Neural cell (in vitro differentiated cells): ENCODE measurements around the gene PCLAF. TPM values are rescaled to one million over a fixed set of nuclear protein-coding genes. Genes with fewer than 3 reads are reported as not detected.

Source experiments
- H2AFZ ChIP-seq: fragments of 200-600, 300-800 bp; sonication (generic), shearing (Covaris generic); 2 replicates; pipeline ENCODE4 v1.6.0; 2014; ENCODE audit warnings: low read depth, mild to moderate bottlenecking, antibody characterized with exemption, low read length, moderate library complexity
- H3F3A ChIP-seq: fragments of 200-600 bp; shearing (Covaris generic); 2 replicates; pipeline ENCODE4 v1.6.1; 2016; ENCODE audit warnings: mild to moderate bottlenecking, moderate library complexity, mixed read lengths, antibody characterized with exemption, low read length; ENCODE audit not compliant: insufficient read depth, poor library complexity, severe bottlenecking
- H3K27ac ChIP-seq: fragments of 200-600, 300-800 bp; sonication (generic), shearing (Covaris generic); 2 replicates; pipeline ENCODE4 v1.5.1; 2014; ENCODE audit warnings: mild to moderate bottlenecking, low read length, moderate library complexity
- H3K27me3 ChIP-seq: fragments of 300-800, 200-600 bp; sonication (generic), shearing (Covaris generic); 2 replicates; pipeline ENCODE4 v1.6.0; 2014; ENCODE audit warnings: mild to moderate bottlenecking, low read depth, low read length, moderate library complexity; ENCODE audit not compliant: insufficient read depth
- H3K36me3 ChIP-seq: fragments of 300-800, 200-600 bp; sonication (generic), shearing (Covaris generic); 2 replicates; pipeline ENCODE4 v1.5.1; 2014; ENCODE audit warnings: mild to moderate bottlenecking, antibody characterized with exemption, low read length, moderate library complexity; ENCODE audit not compliant: insufficient read depth
- H3K4me2 ChIP-seq: fragments of 300-800, 200-600 bp; sonication (generic), shearing (Covaris generic); 2 replicates; pipeline ENCODE4 v1.6.0; 2014; ENCODE audit warnings: mild to moderate bottlenecking, low read length
- H3K4me3 ChIP-seq: fragments of 300-800, 200-600 bp; sonication (generic), shearing (Covaris generic); 2 replicates; pipeline ENCODE4 v1.5.1; 2014; ENCODE audit warnings: mild to moderate bottlenecking, low read length, moderate library complexity
- H3K79me2 ChIP-seq: fragments of 200-600 bp; shearing (Covaris generic); replicated peaks from 2 replicates; pipeline ENCODE4 v1.6.0; 2014; ENCODE audit warnings: mild to moderate bottlenecking, low read length, moderate library complexity; ENCODE audit not compliant: insufficient read depth
- H3K9ac ChIP-seq: fragments of 300-800, 200-600 bp; sonication (generic), shearing (Covaris generic); 2 replicates; pipeline ENCODE4 v1.6.1; 2016; ENCODE audit warnings: mild to moderate bottlenecking, low read length, mixed read lengths
- H3K9me2 ChIP-seq: fragments of 200-600 bp; shearing (Covaris generic); 2 replicates; pipeline ENCODE4 v1.6.1; 2016; ENCODE audit warnings: mild to moderate bottlenecking, low read length, mixed read lengths; ENCODE audit not compliant: insufficient read depth
- H3K9me3 ChIP-seq: fragments of 200-600, 300-800 bp; sonication (generic), shearing (Covaris generic); 2 replicates; pipeline ENCODE4 v1.6.1; 2016; ENCODE audit warnings: mild to moderate bottlenecking, mixed run types, low read length, moderate library complexity, mixed read lengths
- H4K20me1 ChIP-seq: fragments of 200-600 bp; shearing (Covaris generic); 2 replicates; pipeline ENCODE4 v1.6.1; 2016; ENCODE audit warnings: mild to moderate bottlenecking, mixed run types; ENCODE audit not compliant: insufficient read depth
- EP300 ChIP-seq: fragments of 450-650 bp; conservative IDR thresholded peaks from 2 replicates; pipeline ENCODE4 v1.6.1; 2014; ENCODE audit warnings: antibody characterized with exemption, mild to moderate bottlenecking, moderate library complexity; ENCODE audit not compliant: poor library complexity, severe bottlenecking
- EZH2 ChIP-seq: fragments of 200-600, 300-800 bp; shearing (Covaris generic), sonication (generic); IDR thresholded peaks from 2 replicates; pipeline ENCODE4 v1.6.1; 2014; ENCODE audit warnings: antibody characterized with exemption, low read length, borderline replicate concordance, mild to moderate bottlenecking; ENCODE audit not compliant: insufficient read depth, poor library complexity, severe bottlenecking
- MXI1 ChIP-seq: fragments of 450-650 bp; conservative IDR thresholded peaks from 2 replicates; pipeline ENCODE4 v1.6.1; 2014; ENCODE audit warnings: antibody characterized with exemption, mild to moderate bottlenecking; ENCODE audit not compliant: poor library complexity, severe bottlenecking
- POLR2AphosphoS5 ChIP-seq: IDR thresholded peaks from 2 replicates; pipeline ENCODE4 v1.6.1; 2012
- RAD21 ChIP-seq: fragments of 450-650 bp; conservative IDR thresholded peaks from 2 replicates; pipeline ENCODE4 v1.6.1; 2014; ENCODE audit warnings: antibody characterized with exemption, mild to moderate bottlenecking, moderate library complexity
- SMC3 ChIP-seq: fragments of 450-650 bp; conservative IDR thresholded peaks from 2 replicates; pipeline ENCODE4 v1.6.1; 2014; ENCODE audit warnings: antibody characterized with exemption, mild to moderate bottlenecking, moderate library complexity; ENCODE audit not compliant: poor library complexity
- TAF1 ChIP-seq: IDR thresholded peaks from 2 replicates; pipeline ENCODE4 v1.6.1; 2012; ENCODE audit warnings: low read depth
- polyA plus RNA-seq: library from polyadenylated mRNA; depleted of rRNA; stranded (reverse); fragments of >200 nt; gene quantifications from 2 replicates; pipeline ENCODE4 v1.2.3, GENCODE V29; 2014
- TF ChIP-seq, protein P1 (sequence below): fragments of 450-650 bp; IDR thresholded peaks from 2 replicates; pipeline ENCODE4 v1.5.1; 2014; ENCODE audit warnings: antibody characterized with exemption, mild to moderate bottlenecking, moderate library complexity; ENCODE audit not compliant: poor library complexity, severe bottlenecking
- TF ChIP-seq, protein P2 (sequence below): IDR thresholded peaks from 2 replicates; pipeline ENCODE4 v1.6.1; 2012; ENCODE audit warnings: borderline replicate concordance

The PCLAF gene
- polyA plus RNA-seq, 1 donor from 2014 or later, result 10.8 TPM

DNA sequence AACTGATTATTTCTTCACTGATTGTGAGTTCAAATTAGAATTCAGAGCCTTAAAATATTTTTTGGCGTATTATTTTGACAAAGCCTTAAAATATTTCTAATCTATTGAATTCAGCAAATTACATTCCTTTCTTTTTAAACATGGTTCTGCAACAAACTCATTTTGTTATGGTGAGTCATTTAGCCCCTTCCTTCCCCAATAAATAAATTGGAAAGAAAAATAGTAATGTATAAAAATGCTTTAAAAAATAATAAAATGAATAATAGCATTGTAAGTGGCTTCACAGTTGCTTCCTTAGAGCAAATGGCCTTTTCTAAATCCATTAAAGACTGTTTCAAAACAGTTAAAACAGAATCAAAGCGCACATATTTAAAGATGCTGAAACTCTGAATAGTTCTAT lies 37.4 kb downstream of the PCLAF start:
- Histone ChIP-seq H3K9me3 (no peaks in the 10 kb centered on the region), H2AFZ (no peak overlapping the region), H3K27ac (no peak overlapping the region), H3K27me3 (no peaks in the 10 kb centered on the region), H3K9ac (no peak overlapping the region), H3K79me2 (no peaks in the 10 kb centered on the region), H3K4me3 (no peak overlapping the region), H3K9me2 (no peaks in the 10 kb centered on the region), H3K4me2 (no peak overlapping the region), H4K20me1 (no peaks in the 10 kb centered on the region), H3F3A (no peaks in the 10 kb centered on the region), H3K36me3 (no peaks in the 10 kb centered on the region)
- TF ChIP-seq, protein P1, sequence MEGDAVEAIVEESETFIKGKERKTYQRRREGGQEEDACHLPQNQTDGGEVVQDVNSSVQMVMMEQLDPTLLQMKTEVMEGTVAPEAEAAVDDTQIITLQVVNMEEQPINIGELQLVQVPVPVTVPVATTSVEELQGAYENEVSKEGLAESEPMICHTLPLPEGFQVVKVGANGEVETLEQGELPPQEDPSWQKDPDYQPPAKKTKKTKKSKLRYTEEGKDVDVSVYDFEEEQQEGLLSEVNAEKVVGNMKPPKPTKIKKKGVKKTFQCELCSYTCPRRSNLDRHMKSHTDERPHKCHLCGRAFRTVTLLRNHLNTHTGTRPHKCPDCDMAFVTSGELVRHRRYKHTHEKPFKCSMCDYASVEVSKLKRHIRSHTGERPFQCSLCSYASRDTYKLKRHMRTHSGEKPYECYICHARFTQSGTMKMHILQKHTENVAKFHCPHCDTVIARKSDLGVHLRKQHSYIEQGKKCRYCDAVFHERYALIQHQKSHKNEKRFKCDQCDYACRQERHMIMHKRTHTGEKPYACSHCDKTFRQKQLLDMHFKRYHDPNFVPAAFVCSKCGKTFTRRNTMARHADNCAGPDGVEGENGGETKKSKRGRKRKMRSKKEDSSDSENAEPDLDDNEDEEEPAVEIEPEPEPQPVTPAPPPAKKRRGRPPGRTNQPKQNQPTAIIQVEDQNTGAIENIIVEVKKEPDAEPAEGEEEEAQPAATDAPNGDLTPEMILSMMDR, result no peak
- TF ChIP-seq SMC3, result no peak
- TF ChIP-seq EP300, result no peak
- no peak for TF ChIP-seq MXI1
- no peak for TF ChIP-seq EZH2
- no peak for TF ChIP-seq RAD21
- no peak for TF ChIP-seq TAF1
- TF ChIP-seq, protein P2, sequence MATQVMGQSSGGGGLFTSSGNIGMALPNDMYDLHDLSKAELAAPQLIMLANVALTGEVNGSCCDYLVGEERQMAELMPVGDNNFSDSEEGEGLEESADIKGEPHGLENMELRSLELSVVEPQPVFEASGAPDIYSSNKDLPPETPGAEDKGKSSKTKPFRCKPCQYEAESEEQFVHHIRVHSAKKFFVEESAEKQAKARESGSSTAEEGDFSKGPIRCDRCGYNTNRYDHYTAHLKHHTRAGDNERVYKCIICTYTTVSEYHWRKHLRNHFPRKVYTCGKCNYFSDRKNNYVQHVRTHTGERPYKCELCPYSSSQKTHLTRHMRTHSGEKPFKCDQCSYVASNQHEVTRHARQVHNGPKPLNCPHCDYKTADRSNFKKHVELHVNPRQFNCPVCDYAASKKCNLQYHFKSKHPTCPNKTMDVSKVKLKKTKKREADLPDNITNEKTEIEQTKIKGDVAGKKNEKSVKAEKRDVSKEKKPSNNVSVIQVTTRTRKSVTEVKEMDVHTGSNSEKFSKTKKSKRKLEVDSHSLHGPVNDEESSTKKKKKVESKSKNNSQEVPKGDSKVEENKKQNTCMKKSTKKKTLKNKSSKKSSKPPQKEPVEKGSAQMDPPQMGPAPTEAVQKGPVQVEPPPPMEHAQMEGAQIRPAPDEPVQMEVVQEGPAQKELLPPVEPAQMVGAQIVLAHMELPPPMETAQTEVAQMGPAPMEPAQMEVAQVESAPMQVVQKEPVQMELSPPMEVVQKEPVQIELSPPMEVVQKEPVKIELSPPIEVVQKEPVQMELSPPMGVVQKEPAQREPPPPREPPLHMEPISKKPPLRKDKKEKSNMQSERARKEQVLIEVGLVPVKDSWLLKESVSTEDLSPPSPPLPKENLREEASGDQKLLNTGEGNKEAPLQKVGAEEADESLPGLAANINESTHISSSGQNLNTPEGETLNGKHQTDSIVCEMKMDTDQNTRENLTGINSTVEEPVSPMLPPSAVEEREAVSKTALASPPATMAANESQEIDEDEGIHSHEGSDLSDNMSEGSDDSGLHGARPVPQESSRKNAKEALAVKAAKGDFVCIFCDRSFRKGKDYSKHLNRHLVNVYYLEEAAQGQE, result no peak
- TF ChIP-seq POLR2AphosphoS5, result no peak

DNA sequence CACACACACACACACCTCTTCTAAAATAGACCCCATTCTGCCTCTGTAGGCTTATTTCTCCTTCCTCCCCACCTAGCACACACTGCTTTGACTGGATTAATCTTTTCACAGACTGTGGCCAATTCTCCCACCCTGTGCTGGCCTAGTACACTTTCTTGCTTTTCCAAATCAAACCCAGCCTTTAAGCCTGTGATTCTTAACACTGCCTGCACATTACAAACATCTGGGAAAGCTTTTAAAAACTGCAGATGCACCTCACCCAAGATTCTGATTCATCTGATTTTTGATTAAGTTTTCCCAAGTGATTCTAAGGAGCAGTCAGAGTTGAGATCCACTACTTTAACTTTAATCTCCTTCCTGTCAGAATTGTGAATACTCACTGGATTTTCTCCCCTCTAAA lies 38.0 kb downstream of the PCLAF start:
- H3K79me2 ChIP-seq, result no peaks in the 10 kb centered on the region
- no peaks in the 10 kb centered on the region for H3F3A ChIP-seq
- no peaks in the 10 kb centered on the region for H4K20me1 ChIP-seq

More for the DNA sequence above, 38.0 kb downstream of the PCLAF start:
- Histone ChIP-seq H2AFZ (no peak overlapping the region), H3K27me3 (no peaks in the 10 kb centered on the region), H3K4me3 (no peak overlapping the region), H3K4me2 (no peak overlapping the region), H3K27ac (no peak overlapping the region), H3K9ac (no peak overlapping the region), H3K9me2 (no peaks in the 10 kb centered on the region), H3K36me3 (no peaks in the 10 kb centered on the region), H3K9me3 (no peaks in the 10 kb centered on the region)
- no peak for TF ChIP-seq RAD21
- TF ChIP-seq, protein P2, result no peak
- no peak for TF ChIP-seq EP300
- TF ChIP-seq, protein P1, result no peak
- TF ChIP-seq TAF1, result no peak
- no peak for TF ChIP-seq EZH2
- no peak for TF ChIP-seq SMC3
- no peak for TF ChIP-seq POLR2AphosphoS5
- no peak for TF ChIP-seq MXI1
